Subcutaneous adipose tissue (tissue), 4 donors: Measurements from ENCODE around the gene GUSB. TPM values are rescaled to one million over a fixed set of nuclear protein-coding genes. Genes with fewer than 3 reads are reported as not detected.

Experiments used
- CTCF ChIP-seq: fragments of 450-650 bp; IDR thresholded peaks from one replicate; pipeline ENCODE4 v1.5.1; 2016; ENCODE audit warnings: low read depth, mild to moderate bottlenecking, control low read depth, antibody characterized with exemption, moderate library complexity
- total RNA-seq, 4 donors: library from RNA; depleted of rRNA; stranded (reverse); fragments of >200 nt; gene quantifications; one replicate each; pipeline ENCODE4 v1.1.0, GENCODE V29; 2016

The GUSB gene
- total RNA-seq, 4 donors from 2014 or later: 34.1 to 104 (median 44.9) TPM

DNA sequence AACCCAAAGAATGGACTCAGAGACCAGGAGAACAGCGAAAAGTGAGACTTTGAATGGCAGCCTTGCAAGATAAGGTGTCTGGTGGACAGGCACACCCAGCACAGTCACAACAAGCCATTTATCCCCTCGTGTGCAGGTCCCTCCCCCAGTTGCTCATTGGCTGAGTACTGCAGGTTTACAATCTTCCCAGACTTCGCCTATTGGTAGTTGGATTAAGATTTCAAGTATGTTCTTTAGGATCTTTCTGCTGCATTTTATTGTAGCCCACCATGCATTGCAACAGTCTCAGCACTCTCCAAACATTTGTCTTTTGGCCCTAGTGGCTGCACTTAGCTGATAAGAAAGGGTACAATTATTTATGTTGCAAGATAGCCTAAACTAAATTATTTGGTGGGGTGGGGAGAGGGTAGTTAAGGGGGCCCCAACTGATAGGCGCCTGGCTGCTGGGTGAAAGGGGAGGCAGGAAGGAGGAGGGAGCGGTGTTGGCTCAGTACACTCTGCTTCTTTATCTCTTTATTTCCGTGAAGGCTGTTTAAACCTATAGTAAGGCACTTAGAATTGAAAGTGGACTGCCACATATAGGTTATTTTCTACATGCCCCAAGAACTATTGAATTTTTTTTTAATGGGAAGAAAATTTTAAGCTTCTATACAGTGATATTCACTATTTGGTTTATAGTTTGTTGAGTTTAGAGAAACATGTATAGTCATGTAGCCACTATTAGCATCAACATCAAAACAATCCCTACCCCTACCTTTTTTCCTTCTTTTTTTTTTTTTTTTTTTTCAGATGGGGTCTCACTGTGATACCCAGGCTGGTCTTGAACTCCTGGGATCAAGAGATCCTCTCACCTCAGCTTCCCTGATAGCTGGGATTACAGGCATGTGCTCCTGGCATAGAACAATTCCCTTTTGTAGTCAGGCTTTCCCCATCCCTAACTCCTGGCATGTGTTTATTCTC, 54.2 kb downstream of the GUSB start:
- TF ChIP-seq CTCF: no peak

GRCh38 chr7:65926588-65926987, 55.4 kb downstream of the GUSB start:
- no peak for TF ChIP-seq CTCF

- TF ChIP-seq CTCF: no peak
These were observed 57.0 kb downstream of the GUSB start for GRCh38 chr7:65925040-65925439.

DNA sequence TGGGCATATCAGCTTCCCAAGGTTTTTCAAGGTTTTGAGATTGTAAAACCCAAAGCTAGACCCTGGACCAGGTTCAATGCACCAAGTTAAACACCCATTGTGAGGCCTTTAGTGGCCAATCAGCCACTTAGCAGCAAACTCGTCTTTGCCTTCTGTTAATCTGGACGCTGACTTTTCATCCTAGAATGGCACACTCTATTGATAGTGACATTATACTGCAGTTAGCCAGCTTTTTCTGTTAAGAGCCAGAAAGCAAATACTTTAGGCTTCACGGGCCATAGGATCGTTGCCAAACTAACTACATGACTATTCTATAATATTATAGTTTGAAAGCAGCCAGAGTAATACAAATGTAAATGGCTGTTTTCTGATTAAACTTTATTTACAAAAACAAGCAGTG, 57.8 kb downstream of the GUSB start:
- no peak for TF ChIP-seq CTCF

GRCh38 chr7:65923316-65923715, 58.7 kb downstream of the GUSB start:
- no peak for TF ChIP-seq CTCF

DNA sequence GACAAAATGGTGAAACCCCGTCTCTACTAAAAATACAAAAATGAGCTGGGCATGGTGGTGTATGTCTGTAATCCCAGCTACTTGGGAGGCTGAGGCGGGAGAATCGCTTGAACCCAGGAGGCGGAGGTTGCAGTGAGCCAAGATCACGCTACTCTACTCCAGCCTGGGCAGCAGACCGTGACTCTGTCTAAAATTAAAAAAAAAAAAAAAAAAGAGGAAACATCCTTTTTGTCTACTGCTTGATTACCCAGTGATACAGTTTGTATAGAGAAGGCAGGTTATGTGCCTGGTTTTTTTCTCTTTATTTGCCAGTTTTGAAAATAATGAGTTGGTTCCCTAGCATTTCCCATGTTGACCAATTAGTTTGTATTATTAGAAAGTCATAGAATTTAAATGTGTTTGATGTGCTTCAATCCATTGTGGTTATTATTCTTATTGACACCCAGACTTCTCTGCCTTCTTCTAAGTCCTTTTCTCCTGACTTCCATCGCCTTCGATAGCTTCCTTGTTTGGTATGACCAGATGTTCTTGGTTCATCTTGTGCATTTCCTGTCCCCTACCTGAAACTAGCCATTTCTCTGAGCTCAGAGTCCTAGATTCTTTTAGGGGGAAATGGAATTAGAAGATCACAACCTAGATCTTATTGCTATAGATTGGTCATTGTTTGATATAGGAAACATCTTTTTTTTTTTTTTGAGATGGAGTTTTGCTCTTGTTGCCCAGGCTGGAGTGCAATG, 65.9 kb downstream of the GUSB start:
- no peak for TF ChIP-seq CTCF

DNA sequence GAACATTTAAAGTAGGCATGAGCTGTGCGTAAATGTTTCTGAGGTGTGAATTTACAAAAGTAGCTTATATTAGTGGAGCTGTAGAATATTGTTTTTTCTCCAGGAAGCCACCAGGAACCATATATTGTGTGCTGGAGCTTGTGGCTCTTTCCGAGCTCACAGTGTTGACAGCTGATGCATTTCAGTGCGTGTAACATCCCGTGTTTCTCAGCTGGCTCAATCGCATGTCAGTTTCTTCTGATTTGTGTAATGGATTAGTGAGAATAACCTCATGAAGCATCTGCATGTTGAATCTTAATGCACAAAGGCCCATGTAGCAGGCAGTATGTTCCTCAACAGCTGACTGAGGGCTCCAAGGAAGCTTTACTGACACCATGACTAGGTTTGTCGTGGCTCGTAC, 69.8 kb downstream of the GUSB start:
- no peak for TF ChIP-seq CTCF
